G401 (cell line): ENCODE data around the gene MSMP. TPM values are rescaled to one million over a fixed set of nuclear protein-coding genes. Genes with fewer than 3 reads are reported as not detected.

Experiments
- DNase-seq: peaks from one replicate; pipeline ENCODE4 v3.0.0-alpha.2; 2015; ENCODE audit warnings: low spot score
- in situ Hi-C: cut with HindIII; loops from 2 replicates; pipeline ENCODE4 v1.10.0; 2016; ENCODE audit warnings: low sequenced_read_pairs, mixed read lengths
- total RNA-seq: library from RNA; depleted of rRNA; stranded (reverse); fragments of >200 nt; shearing (Covaris generic); gene quantifications from 2 replicates; pipeline ENCODE4 v1.2.3, GENCODE V29; 2014

The MSMP gene
- total RNA-seq, 1 experiment from 2014 or later: not detected

DNA sequence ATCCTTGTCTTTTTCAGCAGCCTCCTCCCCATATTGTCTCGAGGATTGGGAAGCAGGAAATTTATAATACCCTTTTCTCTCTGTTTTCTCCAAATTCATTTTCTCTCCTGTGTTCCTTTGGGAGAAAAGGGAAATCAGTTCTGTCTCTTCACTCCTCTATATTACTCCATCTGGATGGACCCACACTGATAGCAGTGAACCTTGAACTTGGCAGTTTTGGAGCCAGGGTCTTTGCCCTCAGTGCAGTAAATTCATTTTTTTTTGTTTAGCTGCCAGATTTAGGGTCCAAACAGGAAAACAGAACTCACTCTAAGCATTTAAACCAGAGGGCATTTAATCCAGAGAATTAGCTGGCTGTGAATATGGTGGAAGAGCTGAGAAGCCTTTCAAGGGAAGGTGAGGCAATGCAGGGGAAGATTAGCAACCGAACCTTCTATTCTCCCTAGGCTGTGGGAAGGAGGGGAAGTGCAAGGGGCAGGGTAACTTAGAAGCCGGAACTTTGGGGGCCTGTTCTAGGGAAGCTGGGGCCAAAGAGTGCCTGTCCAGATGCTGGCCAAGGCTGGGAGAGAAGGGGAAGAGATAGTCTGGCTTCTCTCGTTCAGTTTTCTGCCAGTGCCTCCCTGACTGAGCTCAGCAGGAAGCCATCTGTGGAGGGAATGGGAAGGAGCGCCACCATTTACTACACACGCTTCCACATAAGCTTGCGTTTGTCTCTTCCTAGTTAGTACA, 21.0 kb upstream of the MSMP start:
- DNase-seq: peak; percentile 81
- in situ Hi-C loops: no loop called here

DNA sequence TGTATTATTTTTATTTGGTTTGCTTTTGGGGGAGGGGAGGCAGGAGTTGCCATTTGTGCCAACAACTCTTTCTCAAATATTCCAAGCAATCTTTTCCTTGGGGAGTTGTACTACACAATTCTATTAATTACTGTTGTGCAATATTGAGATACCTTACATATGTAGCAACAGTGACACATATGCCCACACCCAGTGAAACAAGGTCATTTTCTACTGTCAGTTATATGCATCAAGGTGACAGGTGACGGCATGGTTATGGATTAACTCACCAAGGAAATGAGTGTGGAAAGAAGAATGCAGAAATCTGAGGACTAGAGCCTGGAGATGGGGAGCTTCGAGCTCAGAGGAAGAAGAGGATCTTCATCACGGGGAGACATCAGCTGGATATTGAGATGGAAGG, 17.9 kb upstream of the MSMP start:
- in situ Hi-C loops: no loop called here
- DNase-seq: no peak

GRCh38 chr9:35771534-35771933, 17.5 kb upstream of the MSMP start:
- in situ Hi-C loops: no loop called here
- DNase-seq: peak; percentile 63

DNA sequence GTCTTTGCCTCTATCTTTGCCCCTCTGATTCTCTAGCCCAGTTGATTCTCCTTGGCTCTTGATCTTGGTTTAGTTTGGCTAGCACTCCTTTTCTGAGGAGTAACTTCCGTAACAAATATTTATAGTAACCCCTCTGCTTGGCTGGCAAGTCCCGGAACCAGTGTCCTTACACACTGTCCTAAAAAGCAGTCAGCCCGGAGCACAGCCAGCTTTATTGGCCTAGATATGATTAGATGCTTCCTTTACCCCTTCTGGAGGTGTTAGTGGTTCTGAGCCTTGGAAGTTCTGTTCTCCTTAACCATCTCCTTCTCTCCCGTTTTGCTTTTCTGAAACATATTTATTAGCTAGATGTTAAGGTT, 17.0 kb upstream of the MSMP start:
- peak; percentile 97 for DNase-seq
- in situ Hi-C loops: no loop called here

GRCh38 chr9:35769763-35770162, 15.7 kb upstream of the MSMP start:
- in situ Hi-C loops: no loop called here

GRCh38 chr9:35767458-35767857, 13.4 kb upstream of the MSMP start:
- in situ Hi-C loops: no loop called here
- DNase-seq: no peak

More at GRCh38 chr9:35769763-35770162, 15.7 kb upstream of the MSMP start:
- no peak for DNase-seq

DNA sequence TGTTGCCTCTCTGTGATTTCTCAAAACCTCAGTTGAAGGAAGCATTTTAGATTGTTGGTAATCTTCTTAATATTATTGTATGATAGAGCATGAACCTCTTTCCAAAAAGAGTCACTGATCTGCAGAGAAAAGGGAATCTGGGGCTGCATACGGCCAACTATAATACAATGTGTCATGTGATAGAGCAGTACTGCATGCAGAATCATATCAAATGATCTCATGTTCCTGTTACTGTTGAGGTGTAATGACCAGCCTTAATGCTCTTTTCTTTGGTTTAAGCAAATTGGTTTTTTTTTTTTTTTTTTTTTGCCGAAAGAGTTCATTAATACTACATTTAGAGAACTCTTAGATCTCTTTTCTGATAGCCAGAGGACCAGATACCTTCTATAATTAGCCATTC, 12.9 kb upstream of the MSMP start:
- in situ Hi-C loops: no loop called here
- no peak for DNase-seq

DNA sequence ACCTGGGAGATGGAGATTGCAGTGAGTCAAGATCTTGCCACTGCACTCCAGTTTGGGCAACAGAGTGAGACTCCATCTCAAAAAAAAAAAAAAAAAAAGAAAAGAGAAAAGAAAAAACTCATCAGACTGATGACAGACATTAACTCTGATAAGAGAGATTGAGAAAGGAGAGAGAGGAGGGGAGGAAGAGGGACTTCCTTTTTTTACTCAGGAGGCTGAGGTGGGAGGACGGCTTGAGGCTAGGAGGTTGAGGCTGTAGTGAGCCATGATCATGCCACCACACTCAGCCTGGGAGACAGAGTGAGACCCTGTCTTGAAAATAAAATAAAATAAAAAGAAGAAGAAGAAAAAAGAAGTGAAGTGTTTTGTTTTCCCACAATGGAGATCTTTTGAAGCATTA, 9.7 kb upstream of the MSMP start:
- DNase-seq: no peak
- in situ Hi-C loops: no loop called here

GRCh38 chr9:35763181-35763580, 9.1 kb upstream of the MSMP start:
- in situ Hi-C loops: no loop called here
- DNase-seq: no peak

GRCh38 chr9:35760651-35761050, 6.6 kb upstream of the MSMP start:
- in situ Hi-C loops: no loop called here
- no peak for DNase-seq

DNA sequence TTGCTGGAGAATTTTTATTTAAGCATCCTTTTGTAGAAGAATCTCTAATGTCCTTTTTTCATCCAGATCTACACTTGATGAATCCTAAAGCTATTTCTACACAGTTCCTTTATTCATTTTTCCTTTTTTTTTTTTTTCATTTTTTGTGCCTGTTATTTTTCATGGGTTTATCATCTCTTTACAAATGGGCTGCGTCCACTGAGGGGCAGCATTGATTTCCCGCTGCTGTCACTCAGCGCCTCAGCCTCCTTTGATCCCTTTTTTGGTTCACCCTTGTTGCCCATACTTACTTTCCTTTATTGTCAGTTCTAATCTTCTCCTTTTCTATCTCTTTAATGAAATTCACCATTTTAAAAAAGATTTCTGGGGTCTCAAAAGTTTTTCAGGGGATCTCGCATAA, 5.7 kb upstream of the MSMP start:
- in situ Hi-C loops: no loop called here
- DNase-seq: no peak

DNA sequence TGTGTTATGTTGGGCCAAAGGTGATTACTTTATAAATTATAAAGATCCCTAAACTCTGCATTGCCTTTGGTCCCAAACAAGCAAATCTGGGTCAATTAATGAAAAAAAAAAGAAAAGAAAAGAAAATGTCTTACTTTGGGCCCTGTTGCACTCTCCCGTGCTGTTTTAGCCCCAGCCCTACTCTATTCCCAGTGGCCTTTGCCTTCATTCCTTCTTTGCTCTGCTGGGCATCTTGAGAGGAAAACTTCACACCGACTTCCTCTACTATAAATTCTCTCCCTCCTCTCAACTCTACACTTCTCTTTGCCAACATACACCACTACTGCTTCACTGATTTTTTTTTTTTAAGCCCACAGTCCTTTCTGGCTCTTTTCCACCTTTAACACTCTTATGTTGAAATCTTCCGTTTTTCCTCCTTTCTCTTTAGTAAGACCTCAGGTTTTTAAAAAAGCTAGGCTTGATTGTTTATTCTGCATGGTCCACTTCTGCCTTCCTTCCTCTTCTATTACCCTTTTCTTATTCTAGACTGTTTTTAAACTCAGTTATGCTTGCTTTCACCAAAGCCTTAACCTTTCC, 4.5 kb upstream of the MSMP start:
- in situ Hi-C loops: no loop called here

GRCh38 chr9:35757892-35758275, 3.8 kb upstream of the MSMP start:
- in situ Hi-C loops: no loop called here
- no peak for DNase-seq

More for the DNA sequence above, 4.5 kb upstream of the MSMP start:
- no peak for DNase-seq

DNA sequence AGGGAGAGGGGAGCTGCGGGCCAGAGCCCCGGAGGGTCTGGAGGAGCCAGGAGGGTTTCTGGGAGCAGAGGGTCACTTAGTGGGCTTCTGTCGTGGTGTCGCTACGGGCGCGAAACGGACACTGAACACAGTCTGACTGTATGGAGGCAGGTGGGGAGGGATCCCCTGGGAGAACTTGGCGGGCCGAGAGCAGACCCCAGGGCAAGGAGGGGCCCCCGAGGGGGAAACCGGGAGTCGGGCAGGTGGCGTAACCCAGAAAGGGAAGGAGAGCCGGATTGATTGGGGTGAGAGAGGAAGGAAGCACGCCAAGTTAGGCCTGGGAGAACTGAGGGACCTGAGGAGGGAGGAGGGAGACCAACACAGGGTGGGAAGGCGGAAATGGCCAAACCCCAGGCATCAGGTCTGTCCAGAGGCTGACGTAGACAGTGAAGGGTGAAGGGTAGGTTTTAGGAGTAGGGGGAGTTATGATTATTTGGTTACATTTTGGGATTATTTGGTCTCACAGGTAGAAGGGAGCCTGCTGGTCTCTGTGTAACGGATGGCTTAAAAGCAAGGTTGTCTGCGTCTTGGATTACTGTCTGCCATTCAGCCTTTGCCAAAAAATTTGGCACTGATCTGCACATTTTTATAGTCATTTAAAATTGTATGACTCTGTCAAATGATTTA, 3.3 kb upstream of the MSMP start:
- in situ Hi-C loops: no loop called here
- DNase-seq: peak; percentile 83

- peak; percentile 77 for DNase-seq
- in situ Hi-C loops: no loop called here
Observed at GRCh38 chr9:35756275-35757225, 2.5 kb upstream of the MSMP start.

GRCh38 chr9:35755071-35755470, 995 bp upstream of the MSMP start:
- in situ Hi-C loops: no loop called here
- DNase-seq: no peak

DNA sequence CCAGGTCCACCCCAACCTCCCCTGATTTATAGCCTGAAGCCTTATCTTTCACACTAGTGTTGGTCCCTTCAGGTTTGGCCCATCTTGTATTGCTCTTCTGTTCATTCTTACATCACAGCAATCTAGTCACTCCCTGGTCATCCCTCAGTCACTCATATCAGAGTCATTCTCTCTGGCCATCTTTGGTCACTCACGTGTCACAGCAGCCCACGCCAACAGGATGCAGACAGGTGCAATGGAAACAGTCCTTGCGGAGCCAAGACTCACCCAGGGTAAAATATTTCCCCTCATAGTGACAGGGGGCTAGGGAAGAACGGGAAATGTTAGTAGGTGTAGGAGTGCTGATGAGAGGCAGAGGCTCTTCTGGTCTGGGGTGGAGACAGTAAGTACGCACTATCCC, 610 bp downstream of the MSMP start:
- in situ Hi-C loops: no loop called here
- no peak for DNase-seq

DNA sequence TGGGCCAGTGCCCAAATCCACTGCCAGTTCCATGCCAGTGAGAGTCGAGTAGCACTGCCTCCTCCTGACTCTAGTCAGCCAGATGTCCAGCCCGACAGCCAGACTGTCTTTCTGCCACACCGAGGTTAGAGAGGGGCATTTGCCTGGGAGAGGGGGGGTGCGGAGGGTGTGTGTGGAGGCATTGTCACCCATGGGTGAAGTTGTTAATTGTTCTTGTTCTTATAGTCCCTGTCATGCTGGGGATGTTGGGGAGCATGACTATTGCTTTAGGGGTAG, 3.9 kb downstream of the MSMP start:
- in situ Hi-C loops: no loop called here
- DNase-seq: no peak

DNA sequence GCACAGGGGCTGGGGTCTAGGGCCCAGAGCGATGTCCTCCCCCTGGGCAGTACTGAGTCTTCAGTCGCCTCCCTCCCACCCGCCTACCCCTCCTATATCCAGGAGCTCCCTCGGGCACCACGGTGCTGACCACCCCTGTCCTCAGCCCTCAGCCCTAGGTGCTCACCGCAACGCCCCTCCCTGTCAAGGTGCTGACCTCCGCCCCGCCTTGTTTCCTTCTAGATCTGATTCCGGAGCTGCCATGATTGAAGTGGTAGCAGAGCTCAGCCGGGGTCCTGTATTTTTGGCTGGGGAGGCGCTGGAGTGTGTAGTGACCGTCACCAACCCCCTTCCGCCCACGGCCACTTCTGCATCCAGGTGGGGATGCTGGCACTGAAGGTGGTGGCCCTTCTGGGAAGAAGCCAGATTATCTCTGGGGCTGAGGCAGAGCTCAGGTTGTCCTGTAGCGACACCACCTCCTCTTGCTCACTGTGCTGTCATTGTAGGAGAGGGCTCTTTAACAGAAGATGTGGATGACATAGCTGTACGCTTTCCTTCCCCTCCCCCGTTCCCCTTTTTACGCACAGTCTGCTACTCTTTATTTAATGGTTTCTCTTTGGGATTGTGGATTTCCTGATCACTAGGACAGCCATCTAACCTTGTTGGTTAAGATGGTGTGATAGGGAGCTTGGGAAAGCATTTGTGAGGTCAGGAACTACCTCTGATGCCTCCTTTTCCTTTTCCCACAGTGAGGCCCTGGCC, 4.4 kb downstream of the MSMP start:
- in situ Hi-C loops: no loop called here
- DNase-seq: peak; percentile 83
